IMR-90 (cell line): ENCODE measurements around the gene KIRREL1. TPM values are rescaled to one million over a fixed set of nuclear protein-coding genes. Genes with fewer than 3 reads are reported as not detected.

Source experiments
- ATAC-seq: fragments of 200-7000 bp; cut with Tn5 transposase; 2 replicates; pipeline ENCODE4 v1.9.1; 2020; ENCODE audit warnings: low read depth, mild to moderate bottlenecking, moderate library complexity
- BruUV-seq: library from RNA; stranded (reverse); fragments of 400-500 nt; replicated peaks from 2 replicates; lab custom pipeline; 2021; lab: Mats Ljungman, UMichigan
- CTCF ChIA-PET: fragments of 300-600 bp; formaldehyde crosslinking; extraction: SDS; loops from one replicate; lab custom pipeline; 2021; ENCODE audit warnings: antibody characterized with exemption; lab: Yijun Ruan, JAX
- POLR2A ChIA-PET: fragments of 300-600 bp; sonication (Branson Sonifier 250); formaldehyde crosslinking; loops from one replicate; lab custom pipeline; 2022; ENCODE audit warnings: antibody characterized with exemption; ENCODE audit not compliant: unreplicated experiment; lab: Charles Lee
- DNase-seq: peaks from one replicate; pipeline ENCODE4 v3.0.0; 2013
- H2AFZ ChIP-seq: replicated peaks from 2 replicates; pipeline ENCODE3; 2013; ENCODE audit warnings: low read length, mild to moderate bottlenecking; ENCODE audit not compliant: poor library complexity
- H2AK5ac ChIP-seq: 2 replicates; pipeline ENCODE4 v1.6.1; 2013; ENCODE audit warnings: low read depth, low read length, inconsistent platforms
- H2AK9ac ChIP-seq: replicated peaks from 2 replicates; pipeline ENCODE3; 2013; ENCODE audit warnings: mild to moderate bottlenecking, low read depth, low read length, moderate library complexity; ENCODE audit not compliant: poor library complexity
- H2BK120ac ChIP-seq: 2 replicates; pipeline ENCODE4 v1.6.1; 2013; ENCODE audit warnings: low read depth, low read length, inconsistent platforms
- H2BK15ac ChIP-seq: 3 replicates; pipeline ENCODE4 v1.6.1; 2013; ENCODE audit warnings: low read depth, low read length, inconsistent platforms
- H2BK20ac ChIP-seq: 2 replicates; pipeline ENCODE4 v1.6.1; 2013; ENCODE audit warnings: low read depth, mild to moderate bottlenecking, inconsistent platforms, low read length, moderate library complexity
- H2BK5ac ChIP-seq: 2 replicates; pipeline ENCODE4 v1.6.1; 2013; ENCODE audit warnings: mild to moderate bottlenecking, low read depth, low read length, inconsistent platforms; ENCODE audit not compliant: poor library complexity, severe bottlenecking
- H3K14ac ChIP-seq: replicated peaks from 2 replicates; pipeline ENCODE4 v1.6.1; 2013; ENCODE audit warnings: low read depth, low read length, inconsistent platforms
- H3K18ac ChIP-seq: 2 replicates; pipeline ENCODE4 v1.6.1; 2013; ENCODE audit warnings: low read depth, low read length, control low read depth
- H3K23ac ChIP-seq: 2 replicates; pipeline ENCODE4 v1.6.1; 2013; ENCODE audit warnings: low read depth, low read length, inconsistent platforms
- H3K27ac ChIP-seq: 2 replicates; pipeline ENCODE4 v1.5.1; 2013; ENCODE audit warnings: mild to moderate bottlenecking, control low read depth, low read length; ENCODE audit not compliant: insufficient read depth
- H3K27me3 ChIP-seq: 2 replicates; pipeline ENCODE4 v1.6.1; 2013; ENCODE audit warnings: low read length; ENCODE audit not compliant: control insufficient read depth, insufficient read depth
- H3K36me3 ChIP-seq: 2 replicates; pipeline ENCODE4 v1.6.1; 2013; ENCODE audit warnings: low read length, mixed read lengths; ENCODE audit not compliant: control insufficient read depth, insufficient read depth
- H3K4ac ChIP-seq: 2 replicates; pipeline ENCODE4 v1.6.1; 2013; ENCODE audit warnings: low read depth, low read length, inconsistent platforms
- H3K4me1 ChIP-seq: 2 replicates; pipeline ENCODE4 v1.6.1; 2013; ENCODE audit warnings: low read length, mixed read lengths; ENCODE audit not compliant: control insufficient read depth, insufficient read depth
- H3K4me2 ChIP-seq: 2 replicates; pipeline ENCODE4 v1.6.1; 2013; ENCODE audit warnings: low read depth, mild to moderate bottlenecking, control low read depth, low read length, moderate library complexity
- H3K4me3 ChIP-seq: 2 replicates; pipeline ENCODE4 v1.5.1; 2013; ENCODE audit warnings: low read depth, mild to moderate bottlenecking, control low read depth, low read length, moderate library complexity; ENCODE audit not compliant: insufficient read depth
- H3K56ac ChIP-seq: 2 replicates; pipeline ENCODE4 v1.6.1; 2013; ENCODE audit warnings: low read length, inconsistent platforms; ENCODE audit not compliant: insufficient read depth; ENCODE audit errors: extremely low read depth
- H3K79me1 ChIP-seq, 2 experiments: 2 replicates each; pipeline ENCODE4 v1.6.1; 2013; ENCODE audit warnings: low read length in 2 of 2, inconsistent platforms in 1 of 2, low read depth in 1 of 2
- H3K9ac ChIP-seq: 2 replicates; pipeline ENCODE4 v1.6.1; 2013; ENCODE audit warnings: low read depth, low read length, control low read depth
- H3K9me1 ChIP-seq: 2 replicates; pipeline ENCODE4 v1.6.1; 2013; ENCODE audit warnings: low read length, inconsistent platforms; ENCODE audit not compliant: insufficient read depth
- H3K9me3 ChIP-seq: 2 replicates; pipeline ENCODE4 v1.6.1; 2013; ENCODE audit warnings: low read length; ENCODE audit not compliant: control insufficient read depth, insufficient read depth
- H4K20me1 ChIP-seq: 2 replicates; pipeline ENCODE4 v1.6.1; 2013; ENCODE audit warnings: low read length, inconsistent platforms; ENCODE audit not compliant: insufficient read depth
- H4K5ac ChIP-seq: 2 replicates; pipeline ENCODE4 v1.6.1; 2013; ENCODE audit warnings: mild to moderate bottlenecking, low read depth, low read length, control low read depth
- H4K8ac ChIP-seq, 2 experiments: 2 replicates each; pipeline ENCODE4 v1.6.1; 2013; ENCODE audit warnings: low read depth in 2 of 2, low read length in 2 of 2, control low read depth in 1 of 2, inconsistent platforms in 1 of 2
- H4K91ac ChIP-seq: 2 replicates; pipeline ENCODE4 v1.6.1; 2013; ENCODE audit warnings: low read depth, low read length, inconsistent platforms; ENCODE audit not compliant: insufficient read depth
- BHLHE40 ChIP-seq: fragments of 150-350 bp; IDR thresholded peaks from 2 replicates; pipeline ENCODE4 v1.6.1; 2016; ENCODE audit warnings: mild to moderate bottlenecking, low read depth, low read length
- MAZ ChIP-seq: IDR thresholded peaks from 2 replicates; pipeline ENCODE4 v1.6.1; 2012; ENCODE audit warnings: low read depth, mild to moderate bottlenecking, low read length, improper control_type of control experiment, moderate library complexity, borderline replicate concordance
- RAD21 ChIP-seq: IDR thresholded peaks from 2 replicates; pipeline ENCODE4 v1.6.1; 2012; ENCODE audit warnings: low read length, improper control_type of control experiment
- WGBS, 2 experiments: methylation state at CpG; one replicate each; pipeline versions ENCODE4 v1.1.5 to v1.1.7; 2013; ENCODE audit warnings: missing lambda C conversion rate in 2 of 2; ENCODE audit not compliant: insufficient read length in 1 of 2; ENCODE audit errors: extremely low coverage in 2 of 2; 5-methylcytosine and 5-hydroxymethylcytosine counted together
- dilution Hi-C: fragments of 300-500 bp; cut with HindIII; formaldehyde crosslinking; loops from one replicate; pipeline ENCODE4 v1.14.3; 2018; ENCODE audit warnings: low sequenced_read_pairs; ENCODE audit not compliant: unreplicated experiment
- in situ Hi-C: fragments of 300-500 bp; cut with MboI; formaldehyde crosslinking; loops from 3 replicates; pipeline ENCODE4 v1.14.3; 2019; ENCODE audit warnings: low sequenced_read_pairs, inconsistent platforms, mixed read lengths
- intact Hi-C: fragments of 100-400 bp; cut with micrococcal nuclease; formaldehyde crosslinking; loops from 2 replicates; pipeline ENCODE4 v1.10.0; 2022
- polyA plus RNA-seq, 3 experiments: library from polyadenylated mRNA; depleted of rRNA; stranded (reverse); fragments of >200 nt; gene quantifications; 2 replicates each; pipeline ENCODE4 v1.2.3, GENCODE V29; 2012; ENCODE audit warnings: low replicate concordance in 1 of 3
- total RNA-seq: library from RNA; depleted of rRNA; stranded (reverse); fragments of >200 nt; gene quantifications from 2 replicates; pipeline ENCODE4 v1.2.3, GENCODE V29; 2012

The KIRREL1 gene
- total and polyA plus RNA-seq, 2 of the 4 experiments (the other 2 are of a cell fraction) = 58.1 to 64.7 TPM

GRCh38 chr1:157966031-157966537 lies 27.4 kb upstream of the KIRREL1 start:
- no peak overlapping the region for H2BK20ac ChIP-seq
- peak overlapping the region; percentile 3 for H2AK9ac ChIP-seq
- ChIA-PET CTCF (interaction anchor here (5.2 kb wide), 1 partner anchor 153 kb away, joined by 47 read pairs; no protein-coding TSS in a partner anchor), POLR2A (no interaction called here)
- TF ChIP-seq BHLHE40 (peak; percentile 63), RAD21 (no peak), MAZ (peak; percentile 54; the same call in 1 of the 2 replicates)
- H3K9ac ChIP-seq = no peak overlapping the region
- H4K91ac ChIP-seq = no peak overlapping the region
- no peak overlapping the region for H2BK5ac ChIP-seq
- H2BK15ac ChIP-seq = 0 out of 3 replicates have a peak overlapping the region, but pooled peaks have one; percentile 7
- H3K4me3 ChIP-seq = no peak overlapping the region
- no peak overlapping the region for H3K23ac ChIP-seq
- H3K56ac ChIP-seq = no peak overlapping the region
- peak overlapping the region; percentile 80 for H2AFZ ChIP-seq
- H3K27ac ChIP-seq = no peak overlapping the region
- no peaks in the 10 kb centered on the region for H3K36me3 ChIP-seq
- H4K5ac ChIP-seq = no peak overlapping the region
- H3K4me1 ChIP-seq = peaks cover 18% of the 10 kb centered on the region
- dilution Hi-C loops (loop anchor here (25.0 kb wide), 1 partner anchor 171 kb away; a partner anchor contains a TSS), intact Hi-C loops (loop anchor here (10.0 kb wide), 1 partner anchor 559 kb away; no protein-coding TSS in a partner anchor), in situ Hi-C loops (loop anchor here (10.0 kb wide), 2 partner anchors 1039 to 1119 kb away; partner anchors contain the start of gene IFI16)
- WGBS, 2 experiments = 17% methylated on average over 2 of the region's 9 CpGs; no CpG with 5 or more reads in 1 of the 2 experiments
- H3K9me1 ChIP-seq = peaks cover 14% of the 10 kb centered on the region
- DNase-seq = peak; percentile 82
- no peaks in the 10 kb centered on the region for H3K79me1 ChIP-seq
- H3K14ac ChIP-seq = peak overlapping the region; percentile 16; the same call in 1 of the 2 replicates
- peak overlapping the region in 1 of 2 experiments; percentile 72; a peak in 1 of 4 replicates for H4K8ac ChIP-seq
- no peak overlapping the region for H2AK5ac ChIP-seq
- peak overlapping the region; percentile 4; the same call in 1 of the 2 replicates for H3K4ac ChIP-seq
- no peak overlapping the region for H2BK120ac ChIP-seq
- no peaks in the 10 kb centered on the region for H3K9me3 ChIP-seq
- no peak overlapping the region for H3K18ac ChIP-seq
- peak; percentile 65 for ATAC-seq
- H4K20me1 ChIP-seq = peaks cover 4% of the 10 kb centered on the region
- H3K27me3 ChIP-seq = no peaks in the 10 kb centered on the region; the same call in 1 of the 2 replicates
- H3K4me2 ChIP-seq = no peak overlapping the region
- BruUV-seq = no TSS peak
